Measurements from ENCODE around the gene N4BP2L2.

The N4BP2L2 gene

GRCh38 chr13:32491028-32491427, 47.6 kb downstream of the N4BP2L2 start:
- DNase-seq (ENCODE audit: extremely low spot score) = no peak
- no peak for TF ChIP-seq CTCF (IDR thresholded peaks at IDR 0.05; ENCODE audit: control extremely low read depth, extremely low read depth, low read depth, missing control alignments)
- POLR2A ChIA-PET = no interaction called here
- CTCF ChIA-PET = interaction anchor here (1.9 kb wide), 1 partner anchor 13 kb away, joined by 5 read pairs; no protein-coding TSS in a partner anchor

- ChIA-PET POLR2A (no interaction called here), CTCF (interaction anchor here (1.0 to 1.2 kb wide), 3 partner anchors 10 to 21 kb away, joined by 3 to 4 read pairs (median 3); no protein-coding TSS in a partner anchor)
- DNase-seq (ENCODE audit: extremely low spot score) = no peak
- TF ChIP-seq CTCF (IDR thresholded peaks at IDR 0.05; ENCODE audit: control extremely low read depth, extremely low read depth, low read depth, missing control alignments) = no peak
These were observed 61.7 kb downstream of the N4BP2L2 start for GRCh38 chr13:32476892-32477291.

GRCh38 chr13:32476021-32476731, 62.4 kb downstream of the N4BP2L2 start:
- no peak for DNase-seq (ENCODE audit: extremely low spot score)
- ChIA-PET CTCF (interaction anchor here (1.0 to 1.1 kb wide), 2 partner anchors 20 to 55 kb away, joined by 3 to 4 read pairs; no protein-coding TSS in a partner anchor), POLR2A (no interaction called here)
- TF ChIP-seq CTCF (IDR thresholded peaks at IDR 0.05; ENCODE audit: control extremely low read depth, extremely low read depth, low read depth, missing control alignments) = no peak

GRCh38 chr13:32474999-32475792, 63.4 kb downstream of the N4BP2L2 start:
- POLR2A ChIA-PET = no interaction called here
- TF ChIP-seq CTCF (IDR thresholded peaks at IDR 0.05; ENCODE audit: control extremely low read depth, extremely low read depth, low read depth, missing control alignments) = no peak
- DNase-seq (ENCODE audit: extremely low spot score) = no peak
- CTCF ChIA-PET = interaction anchor here (1.0 to 1.1 kb wide), 2 partner anchors 21 to 56 kb away, joined by 3 read pairs; no protein-coding TSS in a partner anchor

- no peak for TF ChIP-seq CTCF (IDR thresholded peaks at IDR 0.05; ENCODE audit: control extremely low read depth, extremely low read depth, low read depth, missing control alignments)
- ChIA-PET POLR2A (no interaction called here), CTCF (no interaction called here)
- no peak for DNase-seq (ENCODE audit: extremely low spot score)
These were observed 64.9 kb downstream of the N4BP2L2 start for GRCh38 chr13:32473650-32474049.

GRCh38 chr13:32472194-32472621, 66.4 kb downstream of the N4BP2L2 start:
- TF ChIP-seq CTCF (IDR thresholded peaks at IDR 0.05; ENCODE audit: control extremely low read depth, extremely low read depth, low read depth, missing control alignments) = no peak
- ChIA-PET POLR2A (interaction anchor here (0.6 kb wide), 1 partner anchor 431 kb away, joined by 7 read pairs; no protein-coding TSS in a partner anchor), CTCF (interaction anchor here (1.5 to 2.4 kb wide), 2 partner anchors 10 to 19 kb away, joined by 4 to 10 read pairs; no protein-coding TSS in a partner anchor)
- peak; percentile 53 for DNase-seq (ENCODE audit: extremely low spot score)
